H1 (cell line): ENCODE data around the gene CNGA1. TPM values are rescaled to one million over a fixed set of nuclear protein-coding genes. Genes with fewer than 3 reads are reported as not detected.

Experiments used
- CTCF ChIA-PET: fragments of 300-600 bp; sonication (Branson Sonifier 250); formaldehyde crosslinking; loops from one replicate; lab custom pipeline; 2021; ENCODE audit not compliant: partially characterized antibody; lab: Charles Lee
- POLR2A ChIA-PET: fragments of 300-600 bp; sonication (Branson Sonifier 250); formaldehyde crosslinking; loops from one replicate; lab custom pipeline; 2021; ENCODE audit warnings: inconsistent platforms; ENCODE audit not compliant: partially characterized antibody; lab: Charles Lee
- DNase-seq, 2 experiments: peaks; one replicate each; pipeline versions ENCODE4 v3.0.0 to v3.0.0-alpha.2; 2010 to 2022; ENCODE audit warnings: low spot score in 2 of 2, low read depth in 1 of 2, mixed read lengths in 1 of 2
- FAIRE-seq: peaks from 2 replicates; lab custom pipeline; 2011; peaks lifted over from hg19 to GRCh38; lab: Jason Lieb, UNC
- H2AFZ ChIP-seq: 2 replicates; pipeline ENCODE4 v1.8.1; 2012; ENCODE audit warnings: low read length, inconsistent platforms
- H2AK5ac ChIP-seq: 2 replicates; pipeline ENCODE4 v1.6.1; 2013; ENCODE audit warnings: low read depth, low read length
- H2BK120ac ChIP-seq: replicated peaks from 2 replicates; pipeline ENCODE3; 2013; ENCODE audit warnings: low read depth, low read length, inconsistent platforms
- H2BK12ac ChIP-seq: 2 replicates; pipeline ENCODE4 v1.6.1; 2013; ENCODE audit warnings: low read depth, low read length
- H2BK15ac ChIP-seq: 2 replicates; pipeline ENCODE4 v1.6.1; 2013; ENCODE audit warnings: low read length
- H2BK20ac ChIP-seq: 2 replicates; pipeline ENCODE4 v1.6.1; 2013; ENCODE audit warnings: low read length
- H2BK5ac ChIP-seq: 2 replicates; pipeline ENCODE4 v1.6.1; 2013; ENCODE audit warnings: low read depth, low read length
- H3K14ac ChIP-seq: 2 replicates; pipeline ENCODE4 v1.6.1; 2013; ENCODE audit warnings: inconsistent platforms; ENCODE audit not compliant: insufficient read length
- H3K18ac ChIP-seq: 2 replicates; pipeline ENCODE4 v1.6.1; 2013; ENCODE audit warnings: low read length; ENCODE audit errors: extremely low read depth
- H3K23ac ChIP-seq: 2 replicates; pipeline ENCODE4 v1.6.1; 2013; ENCODE audit warnings: inconsistent platforms; ENCODE audit not compliant: insufficient read length
- H3K23me2 ChIP-seq: 2 replicates; pipeline ENCODE4 v1.6.1; 2013; ENCODE audit warnings: low read depth, low read length
- H3K27ac ChIP-seq: 2 replicates; pipeline ENCODE4 v1.6.1; 2011; ENCODE audit warnings: low read depth, low read length, inconsistent platforms
- H3K27me3 ChIP-seq, 4 experiments: replicated peaks in 1 of 4; 1 replicate in 1 of 4; 2 replicates in 3 of 4; pipeline versions ENCODE4 v1.6.1 to v1.8.1; 2011 to 2013; ENCODE audit warnings: low read length in 3 of 4, mild to moderate bottlenecking in 3 of 4, inconsistent platforms in 2 of 4, mixed read lengths in 2 of 4, moderate library complexity in 1 of 4; ENCODE audit not compliant: control insufficient read depth in 3 of 4, insufficient read depth in 3 of 4; ENCODE audit errors: extremely low read depth in 1 of 4
- H3K36me3 ChIP-seq, 4 experiments: 2 replicates each; pipeline versions ENCODE4 v1.6.1 to v1.8.1; 2011 to 2013; ENCODE audit warnings: mild to moderate bottlenecking in 4 of 4, low read length in 3 of 4, moderate library complexity in 2 of 4, control low read depth in 1 of 4, inconsistent platforms in 1 of 4; ENCODE audit not compliant: insufficient read depth in 4 of 4, control insufficient read depth in 2 of 4
- H3K4ac ChIP-seq: replicated peaks from 2 replicates; pipeline ENCODE3; 2013; ENCODE audit warnings: low read length, low read depth, mixed read lengths, inconsistent platforms; ENCODE audit not compliant: insufficient read length
- H3K4me1 ChIP-seq, 4 experiments: replicated peaks in 1 of 4; 1 replicate in 1 of 4; 2 replicates in 3 of 4; pipeline versions ENCODE4 v1.6.1 to v1.8.1; 2011 to 2013; ENCODE audit warnings: low read length in 3 of 4, inconsistent platforms in 2 of 4, mixed read lengths in 1 of 4; ENCODE audit not compliant: insufficient read depth in 4 of 4, control insufficient read depth in 3 of 4
- H3K4me2 ChIP-seq, 2 experiments: 2 replicates each; pipeline versions ENCODE4 v1.6.1 to v1.8.1; 2011 to 2013; ENCODE audit warnings: low read depth in 2 of 2, low read length in 2 of 2, control low read depth in 1 of 2, inconsistent platforms in 1 of 2, mild to moderate bottlenecking in 1 of 2; ENCODE audit not compliant: insufficient read depth in 1 of 2
- H3K4me3 ChIP-seq, 4 experiments: fragments of 200-600, 300-600 bp in 1 of 4; sonication (generic), shearing (Covaris generic), sonication (Bioruptor Twin) in 1 of 4; 2 replicates each; pipeline versions ENCODE4 v1.5.1 to v1.8.1; 2011 to 2016; ENCODE audit warnings: low read length in 4 of 4, low read depth in 3 of 4, control low read depth in 2 of 4, inconsistent platforms in 2 of 4, mild to moderate bottlenecking in 2 of 4, mixed read lengths in 1 of 4, moderate library complexity in 1 of 4; ENCODE audit not compliant: insufficient read depth in 2 of 4; ENCODE audit errors: extremely low read depth in 1 of 4
- H3K56ac ChIP-seq: replicated peaks from 2 replicates; pipeline ENCODE3; 2013; ENCODE audit warnings: low read depth, mild to moderate bottlenecking, mixed read lengths, low read length, inconsistent platforms; ENCODE audit not compliant: insufficient read length
- H3K79me1 ChIP-seq: 2 replicates; pipeline ENCODE4 v1.6.1; 2013; ENCODE audit warnings: low read depth, low read length, control low read depth
- H3K79me2 ChIP-seq, 2 experiments: 2 replicates each; pipeline versions ENCODE4 v1.6.1 to v1.8.1; 2012 to 2013; ENCODE audit warnings: low read length in 2 of 2, mild to moderate bottlenecking in 2 of 2, inconsistent platforms in 1 of 2; ENCODE audit not compliant: insufficient read depth in 2 of 2, control insufficient read depth in 1 of 2
- H3K9ac ChIP-seq, 4 experiments: replicated peaks in 1 of 4; 1 replicate in 1 of 4; 2 replicates in 3 of 4; pipeline versions ENCODE4 v1.6.1 to v1.8.1; 2011 to 2013; ENCODE audit warnings: low read depth in 3 of 4, low read length in 3 of 4, control low read depth in 2 of 4, mild to moderate bottlenecking in 2 of 4, moderate library complexity in 2 of 4, inconsistent platforms in 1 of 4; ENCODE audit errors: extremely low read depth in 1 of 4
- H3K9me3 ChIP-seq, 2 experiments: 2 replicates each; pipeline versions ENCODE4 v1.6.1 to v1.8.1; 2012 to 2013; ENCODE audit warnings: mild to moderate bottlenecking in 2 of 2, moderate library complexity in 2 of 2, control low read depth in 1 of 2, inconsistent platforms in 1 of 2, low read depth in 1 of 2, low read length in 1 of 2, mixed read lengths in 1 of 2; ENCODE audit not compliant: insufficient read depth in 2 of 2
- H4K20me1 ChIP-seq, 2 experiments: replicated peaks in 1 of 2; 2 replicates each; pipeline versions ENCODE3 to v1.8.1; 2011 to 2013; ENCODE audit warnings: inconsistent platforms in 2 of 2, low read length in 2 of 2, mild to moderate bottlenecking in 1 of 2; ENCODE audit not compliant: insufficient read depth in 2 of 2, control insufficient read depth in 1 of 2
- H4K5ac ChIP-seq: 2 replicates; pipeline ENCODE4 v1.6.1; 2013; ENCODE audit warnings: low read length, low read depth, mixed read lengths, inconsistent platforms; ENCODE audit not compliant: insufficient read length
- H4K8ac ChIP-seq: 2 replicates; pipeline ENCODE4 v1.8.0; 2013; ENCODE audit warnings: mild to moderate bottlenecking, moderate library complexity, low read length, inconsistent platforms; ENCODE audit not compliant: insufficient read depth; ENCODE audit errors: extremely low read depth
- H4K91ac ChIP-seq: replicated peaks from 2 replicates; pipeline ENCODE3; 2013; ENCODE audit warnings: low read length, mixed read lengths, inconsistent platforms; ENCODE audit not compliant: insufficient read length
- KDM1A ChIP-seq: fragments of 200-600, 300-600 bp; sonication (generic); IDR thresholded peaks from 2 replicates; pipeline ENCODE4 v1.7.1; 2016; ENCODE audit warnings: mild to moderate bottlenecking, low read length, borderline replicate concordance
- NANOG ChIP-seq: IDR thresholded peaks from 2 replicates; pipeline ENCODE4 v1.6.1; 2011; ENCODE audit warnings: low read length, low read depth, mild to moderate bottlenecking, inconsistent platforms; ENCODE audit not compliant: insufficient read depth, poor library complexity, severe bottlenecking
- RBBP5 ChIP-seq: IDR thresholded peaks from 2 replicates; pipeline ENCODE4 v1.7.1; 2012; ENCODE audit warnings: low read depth, mild to moderate bottlenecking, inconsistent platforms, low read length, moderate library complexity, borderline replicate concordance
- TAF1 ChIP-seq: IDR thresholded peaks from 2 replicates; pipeline ENCODE4 v1.6.1; 2011; ENCODE audit warnings: mild to moderate bottlenecking, low read depth, low read length
- WGBS, 2 experiments: shearing (Covaris generic) in 1 of 2; methylation state at CpG; one replicate each; pipeline versions ENCODE4 v1.1.6 to v1.1.7; 2013 to 2015; ENCODE audit warnings: low lambda C conversion rate in 2 of 2, mixed read lengths in 2 of 2, inconsistent platforms in 1 of 2, low coverage in 1 of 2, missing lambda C conversion rate in 1 of 2; ENCODE audit not compliant: insufficient replicate concordance in 2 of 2, insufficient coverage in 1 of 2, insufficient read length in 1 of 2; ENCODE audit errors: extremely low coverage in 1 of 2, missing lambda C conversion rate in 1 of 2; 5-methylcytosine and 5-hydroxymethylcytosine counted together
- polyA plus RNA-seq, 7 experiments: library from polyadenylated mRNA; depleted of rRNA in 3 of 7; stranded (reverse) in 5 of 7; unstranded in 2 of 7; fragments of >200 nt in 5 of 7; fragments of 200-250 nt in 2 of 7; gene quantifications; 1 replicate in 5 of 7; 2 replicates in 1 of 7; 4 replicates in 1 of 7; pipeline versions ENCODE4 v1.2.1 to v1.2.3, GENCODE V29; 2011 to 2013; ENCODE audit warnings: missing spikeins in 2 of 7, mixed read lengths in 2 of 7
- total RNA-seq: library from RNA; stranded (reverse); fragmentation: NEBNext Ultra II Directional; extraction: Animal tissue kit (Norgen Biotek cat#: 25700); gene quantifications from 2 replicates; pipeline ENCODE4 v1.2.1, GENCODE V29; 2021

The CNGA1 gene
- total and polyA plus RNA-seq, 2 of the 8 experiments (the other 6 are each of a cell fraction or from before 2014, with no cell fraction given), result 0.17 to 0.54 TPM

GRCh38 chr4:48015678-48016077 is 803 bp downstream of the CNGA1 start:
- H2BK15ac ChIP-seq, result no peak overlapping the region
- H3K79me2 ChIP-seq, result no peaks in the 10 kb centered on the region
- H2AK5ac ChIP-seq, result no peak overlapping the region
- H3K4me3 ChIP-seq, result peak overlapping the region; percentile 46 to 93 (median 84); a peak in 6 of 8 replicates
- H3K56ac ChIP-seq, result no peak overlapping the region
- TF ChIP-seq TAF1 (no peak), KDM1A (no peak), RBBP5 (no peak), NANOG (no peak)
- H3K4me2 ChIP-seq, result peak overlapping the region; percentile 73 to 100
- H3K18ac ChIP-seq, result no peak overlapping the region
- POLR2A ChIA-PET, result interaction anchor here (1.2 kb wide), 1 partner anchor 9 kb away, joined by 4 read pairs; no protein-coding TSS in a partner anchor
- no peak overlapping the region for H3K14ac ChIP-seq
- H3K9me3 ChIP-seq, result peaks cover under 1 to 3% of the 10 kb centered on the region in 2 experiments; a peak in 3 of 4 replicates
- H3K23me2 ChIP-seq, result peaks cover 6% of the 10 kb centered on the region; the same call in 1 of the 2 replicates
- H2BK120ac ChIP-seq, result no peak overlapping the region
- FAIRE-seq, result no peak
- no peaks in the 10 kb centered on the region for H3K79me1 ChIP-seq
- no peak overlapping the region for H2BK20ac ChIP-seq
- H4K5ac ChIP-seq, result no peak overlapping the region
- H2BK5ac ChIP-seq, result no peak overlapping the region
- no peak overlapping the region for H4K91ac ChIP-seq
- H3K4ac ChIP-seq, result no peak overlapping the region
- DNase-seq, result no peak
- peaks cover 0 to 1% (median 0%) of the 10 kb centered on the region in 4 experiments; a peak in 1 of 8 replicates for H3K36me3 ChIP-seq
- no peak overlapping the region for H2AFZ ChIP-seq
- H4K8ac ChIP-seq, result no peak overlapping the region
- H3K4me1 ChIP-seq, result peaks cover 0 to 2% (median 0%) of the 10 kb centered on the region in 4 experiments; a peak in 1 of 7 replicates
- no peak overlapping the region for H2BK12ac ChIP-seq
- no peak overlapping the region for H3K23ac ChIP-seq
- no peak overlapping the region for H3K9ac ChIP-seq
- no peak overlapping the region for H3K27ac ChIP-seq
- peaks cover 0 to 14% (median 6%) of the 10 kb centered on the region in 4 experiments; a peak in 5 of 7 replicates for H3K27me3 ChIP-seq
- WGBS, 2 experiments, result 94% methylated on average over 5 of the region's 5 CpGs; no CpG with 5 or more reads in 1 of the 2 experiments
- CTCF ChIA-PET, result interaction anchor here (0.9 to 1.5 kb wide), 3 partner anchors 13 to 46 kb away, joined by 3 read pairs; no protein-coding TSS in a partner anchor
- H4K20me1 ChIP-seq, result no peaks in the 10 kb centered on the region
